GM21367 (cell line): ENCODE results near the gene GNA12.

Experiments
- ATAC-seq: cut with Tn5 transposase; IDR thresholded peaks from one replicate; pipeline ENCODE4 v1.9.1; 2021; ENCODE audit not compliant: unreplicated experiment

The GNA12 gene

GRCh38 chr7:2805213-2805944 lies 38.7 kb downstream of the GNA12 start:
- no peak for ATAC-seq

GRCh38 chr7:2804227-2804763 lies 39.8 kb downstream of the GNA12 start:
- no peak for ATAC-seq

GRCh38 chr7:2803755-2804154 lies 40.4 kb downstream of the GNA12 start:
- no peak for ATAC-seq

GRCh38 chr7:2803342-2803692 lies 40.8 kb downstream of the GNA12 start:
- no peak for ATAC-seq

GRCh38 chr7:2802504-2803341 lies 41.4 kb downstream of the GNA12 start:
- ATAC-seq = no peak

- ATAC-seq = no peak
These were observed 42.0 kb downstream of the GNA12 start for GRCh38 chr7:2802101-2802500.

GRCh38 chr7:2800931-2801688 lies 43.0 kb downstream of the GNA12 start:
- ATAC-seq = no peak

- ATAC-seq = no peak
These were observed 43.7 kb downstream of the GNA12 start for GRCh38 chr7:2800220-2800930.

GRCh38 chr7:2799253-2799652 lies 44.9 kb downstream of the GNA12 start:
- ATAC-seq = no peak

- ATAC-seq = no peak
These were observed 45.4 kb downstream of the GNA12 start for GRCh38 chr7:2798669-2799068.

- ATAC-seq = no peak
These were observed 47.5 kb downstream of the GNA12 start for GRCh38 chr7:2796358-2797352.

GRCh38 chr7:2795906-2796305 lies 48.2 kb downstream of the GNA12 start:
- no peak for ATAC-seq

- ATAC-seq = no peak
These were observed 49.1 kb downstream of the GNA12 start for GRCh38 chr7:2794836-2795636.

GRCh38 chr7:2792856-2793487 lies 51.1 kb downstream of the GNA12 start:
- ATAC-seq = no peak

GRCh38 chr7:2792235-2792634 lies 51.9 kb downstream of the GNA12 start:
- no peak for ATAC-seq

GRCh38 chr7:2791390-2791789 lies 52.7 kb downstream of the GNA12 start:
- ATAC-seq = no peak

- ATAC-seq = no peak
These were observed 56.7 kb downstream of the GNA12 start for GRCh38 chr7:2787251-2787951.
